Fibroblast of lung (primary cell): ENCODE results near the gene INSR.

Experiments used
- EZH2 ChIP-seq: IDR thresholded peaks from 2 replicates; pipeline ENCODE4 v1.5.1; 2012; ENCODE audit warnings: low read length, control low read depth, mild to moderate bottlenecking; ENCODE audit errors: missing control alignments
- TF ChIP-seq, protein P1 (sequence below), 2 donors: IDR thresholded peaks in 1 of 2; conservative IDR thresholded peaks in 1 of 2; 1 replicate in 1 of 2; 2 replicates in 1 of 2; pipeline ENCODE4 v1.5.1; 2011 to 2012; ENCODE audit warnings: low read length in 2 of 2, control low read depth in 1 of 2, inconsistent platforms in 1 of 2, low read depth in 1 of 2, mild to moderate bottlenecking in 1 of 2

DNA sequence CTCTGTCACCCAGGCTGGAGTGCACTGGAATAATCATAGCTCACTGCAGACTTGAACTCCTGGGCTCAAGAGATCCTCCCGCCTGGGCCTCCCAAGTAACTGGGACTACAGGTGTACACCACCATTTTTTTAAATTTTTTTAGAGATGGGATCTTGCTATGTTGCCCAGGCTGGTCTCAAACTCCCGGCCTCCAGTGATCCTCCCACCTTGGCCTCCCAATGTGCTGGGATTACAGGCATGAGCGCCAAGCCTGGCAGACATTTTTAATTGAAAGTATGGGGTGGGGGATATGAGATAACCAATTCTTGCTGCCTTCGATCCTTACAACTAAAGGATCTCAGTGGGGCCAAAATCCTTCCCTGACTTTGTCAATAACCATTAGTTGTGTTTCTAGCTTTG is 132.9 kb downstream of the INSR start:
- TF ChIP-seq, protein P1, sequence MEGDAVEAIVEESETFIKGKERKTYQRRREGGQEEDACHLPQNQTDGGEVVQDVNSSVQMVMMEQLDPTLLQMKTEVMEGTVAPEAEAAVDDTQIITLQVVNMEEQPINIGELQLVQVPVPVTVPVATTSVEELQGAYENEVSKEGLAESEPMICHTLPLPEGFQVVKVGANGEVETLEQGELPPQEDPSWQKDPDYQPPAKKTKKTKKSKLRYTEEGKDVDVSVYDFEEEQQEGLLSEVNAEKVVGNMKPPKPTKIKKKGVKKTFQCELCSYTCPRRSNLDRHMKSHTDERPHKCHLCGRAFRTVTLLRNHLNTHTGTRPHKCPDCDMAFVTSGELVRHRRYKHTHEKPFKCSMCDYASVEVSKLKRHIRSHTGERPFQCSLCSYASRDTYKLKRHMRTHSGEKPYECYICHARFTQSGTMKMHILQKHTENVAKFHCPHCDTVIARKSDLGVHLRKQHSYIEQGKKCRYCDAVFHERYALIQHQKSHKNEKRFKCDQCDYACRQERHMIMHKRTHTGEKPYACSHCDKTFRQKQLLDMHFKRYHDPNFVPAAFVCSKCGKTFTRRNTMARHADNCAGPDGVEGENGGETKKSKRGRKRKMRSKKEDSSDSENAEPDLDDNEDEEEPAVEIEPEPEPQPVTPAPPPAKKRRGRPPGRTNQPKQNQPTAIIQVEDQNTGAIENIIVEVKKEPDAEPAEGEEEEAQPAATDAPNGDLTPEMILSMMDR (conservative IDR thresholded peaks at IDR 0.05 in 1 of 2, IDR thresholded peaks at IDR 0.05 in 1 of 2; ENCODE audit: low read depth in 1 of 2, low read length in 2 of 2), result no peak
- no peak for TF ChIP-seq EZH2
